ENCODE measurements around the gene AP2A2. TPM values are rescaled to one million over a fixed set of nuclear protein-coding genes. Genes with fewer than 3 reads are reported as not detected.
A peak's percentile ranks its signal among the peaks of the same experiment; 100 is the strongest.

The AP2A2 gene
- total RNA-seq, 1 experiment from 2014 or later: 36.1 TPM

- DNase-seq: no peak
- H3K27me3 ChIP-seq (ENCODE audit: control insufficient read depth, insufficient read depth, low read length): no peaks in the 10 kb centered on the region
- H3K36me3 ChIP-seq (replicated peaks; ENCODE audit: control insufficient read depth, insufficient read depth, low read length): peaks cover 27% of the 10 kb centered on the region
- H3K4me3 ChIP-seq (ENCODE audit: insufficient read depth, low read depth, low read length): no peak overlapping the region
These were observed 66.1 kb downstream of the AP2A2 start for GRCh38 chr11:991711-992307.

DNA sequence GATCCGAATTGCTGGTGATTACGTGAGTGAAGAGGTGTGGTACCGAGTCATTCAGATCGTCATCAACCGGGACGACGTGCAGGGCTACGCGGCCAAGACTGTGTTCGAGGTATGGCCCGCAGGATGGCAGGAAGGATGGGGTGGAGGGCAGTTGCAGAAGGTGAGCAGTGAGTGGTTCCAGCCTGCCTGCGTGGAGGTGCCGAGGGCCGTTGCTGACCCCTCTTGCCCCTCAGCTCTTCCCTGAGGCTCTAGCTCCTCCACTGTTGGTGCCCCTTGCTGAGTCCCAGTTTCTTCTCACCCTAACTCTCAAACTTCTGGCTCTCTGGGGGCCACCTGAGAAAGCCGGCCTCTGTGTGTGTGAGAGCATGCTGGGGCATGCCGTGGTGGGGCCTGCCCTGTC lies 66.9 kb downstream of the AP2A2 start:
- H3K36me3 ChIP-seq (replicated peaks; ENCODE audit: control insufficient read depth, insufficient read depth, low read length): peaks cover 24% of the 10 kb centered on the region
- no peak overlapping the region for H3K4me3 ChIP-seq (ENCODE audit: insufficient read depth, low read depth, low read length)
- H3K27me3 ChIP-seq (ENCODE audit: control insufficient read depth, insufficient read depth, low read length): no peaks in the 10 kb centered on the region

GRCh38 chr11:993632-994167 lies 68.0 kb downstream of the AP2A2 start:
- H3K36me3 ChIP-seq (replicated peaks; ENCODE audit: control insufficient read depth, insufficient read depth, low read length): peaks cover 19% of the 10 kb centered on the region
- no peak overlapping the region for H3K4me3 ChIP-seq (ENCODE audit: insufficient read depth, low read depth, low read length)
- DNase-seq: no peak
- H3K27me3 ChIP-seq (ENCODE audit: control insufficient read depth, insufficient read depth, low read length): no peaks in the 10 kb centered on the region

More for the DNA sequence above, 66.9 kb downstream of the AP2A2 start:
- DNase-seq: no peak

DNA sequence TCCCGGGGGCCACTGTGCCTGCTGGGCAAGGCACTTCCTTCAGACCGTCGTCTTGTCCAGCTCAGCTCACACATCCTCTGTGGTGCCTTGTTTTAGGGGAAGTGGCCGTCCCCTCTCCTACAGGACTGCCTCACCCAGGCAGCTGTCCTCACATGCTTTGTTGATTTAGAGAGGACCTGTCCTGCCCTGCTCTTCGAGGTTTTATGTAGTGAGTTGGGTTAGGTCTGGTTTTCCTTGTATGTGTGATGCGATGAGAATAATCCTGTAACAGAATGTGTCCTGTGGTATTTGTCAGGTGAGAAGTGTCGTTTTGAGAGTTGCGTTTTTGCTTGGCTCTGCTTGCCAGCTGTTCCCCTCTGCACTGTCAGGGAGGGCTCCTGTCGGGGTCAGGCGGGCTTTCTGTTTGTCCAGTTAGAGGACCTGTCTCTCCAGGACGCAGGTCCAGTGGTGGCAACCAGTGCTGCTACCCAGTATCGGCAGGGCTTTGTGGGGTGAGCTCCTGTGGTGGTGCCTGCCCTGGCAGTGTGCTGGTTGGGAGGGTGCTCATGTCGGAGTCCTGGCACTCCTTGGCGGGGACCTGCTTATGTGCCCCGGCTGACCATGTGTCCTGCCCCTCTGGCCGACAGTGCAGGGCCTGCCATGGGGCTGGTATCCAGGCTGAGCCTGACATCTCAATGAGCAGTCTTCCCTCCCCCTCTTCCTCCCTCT lies 69.5 kb downstream of the AP2A2 start:
- no peak overlapping the region for H3K4me3 ChIP-seq (ENCODE audit: insufficient read depth, low read depth, low read length)
- H3K27me3 ChIP-seq (ENCODE audit: control insufficient read depth, insufficient read depth, low read length): no peaks in the 10 kb centered on the region
- peaks cover 15% of the 10 kb centered on the region for H3K36me3 ChIP-seq (replicated peaks; ENCODE audit: control insufficient read depth, insufficient read depth, low read length)
- DNase-seq: no peak

DNA sequence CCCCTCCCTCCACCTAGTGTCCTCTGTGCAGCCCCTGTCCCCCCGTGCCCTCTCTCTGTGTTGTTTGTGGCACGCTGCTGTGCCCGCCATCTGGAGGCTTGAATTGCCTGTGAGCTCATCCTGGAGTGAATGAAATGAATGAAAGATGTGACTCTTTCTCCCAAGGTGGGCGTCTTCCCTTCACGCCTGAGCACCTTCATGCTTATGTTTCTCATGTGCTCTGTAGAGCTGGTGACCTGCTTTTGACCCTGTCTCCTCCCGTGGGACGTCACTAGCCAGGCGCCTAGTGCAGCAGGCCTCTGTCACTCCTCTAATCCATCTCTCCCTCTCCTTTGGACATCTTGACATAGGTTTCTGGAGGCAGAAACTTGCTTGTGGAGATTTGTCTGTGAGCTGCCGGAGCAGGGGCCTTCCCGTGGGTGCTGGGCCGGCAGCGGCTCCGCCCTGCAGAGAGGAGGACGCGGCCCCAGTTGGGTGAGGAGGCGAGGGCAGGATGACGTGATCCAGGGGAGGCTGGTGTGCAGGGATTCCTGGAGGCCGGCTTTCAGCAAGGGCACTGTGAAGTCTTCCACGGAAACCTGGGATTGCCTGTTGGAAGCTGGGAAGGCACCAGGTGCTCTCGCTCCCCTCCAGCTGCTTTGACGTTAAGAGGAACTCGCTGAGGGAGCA lies 70.2 kb downstream of the AP2A2 start:
- H3K4me3 ChIP-seq (ENCODE audit: insufficient read depth, low read depth, low read length): no peak overlapping the region
- peaks cover 19% of the 10 kb centered on the region for H3K36me3 ChIP-seq (replicated peaks; ENCODE audit: control insufficient read depth, insufficient read depth, low read length)
- DNase-seq: no peak

GRCh38 chr11:996681-997080 lies 71.0 kb downstream of the AP2A2 start:
- H3K27me3 ChIP-seq (ENCODE audit: control insufficient read depth, insufficient read depth, low read length): no peaks in the 10 kb centered on the region
- H3K36me3 ChIP-seq (replicated peaks; ENCODE audit: control insufficient read depth, insufficient read depth, low read length): peaks cover 19% of the 10 kb centered on the region
- no peak for DNase-seq
- H3K4me3 ChIP-seq (ENCODE audit: insufficient read depth, low read depth, low read length): no peak overlapping the region

More for the DNA sequence above, 70.2 kb downstream of the AP2A2 start:
- no peaks in the 10 kb centered on the region for H3K27me3 ChIP-seq (ENCODE audit: control insufficient read depth, insufficient read depth, low read length)

DNA sequence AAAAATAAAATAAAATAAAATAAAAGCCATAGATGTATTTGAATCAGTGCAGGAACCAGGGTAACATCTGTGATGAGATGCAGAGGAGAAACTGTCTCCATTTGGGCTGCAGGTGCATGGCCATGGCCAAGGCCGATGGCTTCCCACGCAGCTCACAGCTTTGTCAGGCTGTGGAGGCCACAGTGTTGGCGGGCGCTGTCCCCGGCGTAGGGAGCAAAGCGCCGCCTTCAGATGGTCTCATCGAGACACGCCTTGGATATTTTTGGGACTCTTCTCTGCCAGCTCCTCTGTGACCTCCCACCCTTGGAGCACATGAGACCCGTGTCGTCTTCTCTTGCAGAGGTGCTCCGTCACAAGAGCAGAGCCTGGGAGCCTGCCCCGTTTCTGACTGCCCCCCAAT lies 72.2 kb downstream of the AP2A2 start:
- no peak overlapping the region for H3K4me3 ChIP-seq (ENCODE audit: insufficient read depth, low read depth, low read length)
- H3K27me3 ChIP-seq (ENCODE audit: control insufficient read depth, insufficient read depth, low read length): no peaks in the 10 kb centered on the region
- H3K36me3 ChIP-seq (replicated peaks; ENCODE audit: control insufficient read depth, insufficient read depth, low read length): peaks cover 13% of the 10 kb centered on the region
- no peak for DNase-seq

DNA sequence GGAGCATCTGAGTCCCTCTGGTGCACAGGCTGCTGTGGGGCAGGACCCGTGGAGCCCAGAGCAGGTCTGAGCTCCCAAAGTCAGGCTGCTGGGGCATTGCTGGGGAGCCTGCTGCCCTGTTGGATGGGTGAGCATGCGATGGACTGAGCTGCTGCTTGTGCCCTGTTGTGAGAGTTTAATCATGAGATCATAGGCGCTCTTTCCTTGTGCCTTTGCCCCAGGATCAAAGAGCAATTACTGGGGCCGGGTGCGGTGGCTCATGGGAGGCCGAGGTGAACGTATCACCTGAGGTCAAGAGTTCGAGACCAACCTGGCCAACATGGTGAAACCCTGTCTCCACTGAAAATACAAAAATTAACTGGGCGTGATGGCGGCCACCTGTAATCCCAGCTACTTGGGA lies 73.3 kb downstream of the AP2A2 start:
- H3K36me3 ChIP-seq (replicated peaks; ENCODE audit: control insufficient read depth, insufficient read depth, low read length): peaks cover 14% of the 10 kb centered on the region
- no peak for DNase-seq
- H3K27me3 ChIP-seq (ENCODE audit: control insufficient read depth, insufficient read depth, low read length): no peaks in the 10 kb centered on the region
- H3K4me3 ChIP-seq (ENCODE audit: insufficient read depth, low read depth, low read length): no peak overlapping the region

DNA sequence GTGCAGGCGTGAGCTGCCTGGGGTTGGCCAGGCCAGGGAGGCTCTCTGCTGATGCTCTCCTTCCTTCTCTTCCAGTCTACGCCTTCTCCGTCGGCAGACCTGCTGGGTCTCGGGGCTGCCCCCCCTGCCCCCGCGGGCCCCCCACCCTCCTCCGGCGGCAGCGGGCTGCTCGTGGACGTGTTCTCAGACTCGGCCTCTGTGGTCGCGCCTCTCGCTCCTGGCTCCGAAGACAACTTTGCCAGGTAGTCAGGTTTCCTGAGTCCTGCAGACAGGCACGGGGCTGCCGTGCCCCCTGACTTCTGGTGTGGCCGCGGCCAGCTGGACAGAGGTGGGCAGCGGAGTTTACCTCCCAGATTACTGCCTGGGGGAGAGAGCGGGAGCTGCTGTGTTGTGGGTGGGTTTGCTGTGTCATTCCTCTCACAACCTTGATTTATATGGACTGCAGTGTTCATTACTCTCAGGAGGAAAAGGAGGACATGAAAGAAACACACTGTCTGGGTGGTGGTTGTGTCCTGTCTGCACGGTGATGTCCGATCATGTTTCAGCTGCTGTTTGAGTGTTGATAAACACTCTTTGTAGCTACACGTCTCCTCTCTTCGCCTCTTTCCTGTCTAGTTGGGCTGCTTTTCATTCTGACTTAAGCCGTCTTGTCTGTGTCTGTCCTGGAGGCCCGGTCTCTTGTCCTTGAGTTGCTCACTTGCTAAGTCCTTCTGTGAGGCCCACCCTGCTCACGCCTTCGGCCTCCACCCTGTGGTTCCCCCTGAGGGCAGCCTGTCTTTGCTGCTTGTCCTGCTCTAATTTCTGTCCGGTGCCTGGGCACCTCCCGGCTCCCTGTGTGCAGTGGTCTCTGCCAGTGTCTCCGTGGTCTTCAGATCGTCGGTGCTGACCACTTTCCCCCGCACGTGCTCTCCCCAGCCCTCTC lies 74.9 kb downstream of the AP2A2 start:
- Histone ChIP-seq H3K4me3 (ENCODE audit: insufficient read depth, low read depth, low read length) (no peak overlapping the region), H3K27me3 (ENCODE audit: control insufficient read depth, insufficient read depth, low read length) (no peaks in the 10 kb centered on the region), H3K36me3 (replicated peaks; ENCODE audit: control insufficient read depth, insufficient read depth, low read length) (peaks cover 12% of the 10 kb centered on the region)
- DNase-seq: no peak

DNA sequence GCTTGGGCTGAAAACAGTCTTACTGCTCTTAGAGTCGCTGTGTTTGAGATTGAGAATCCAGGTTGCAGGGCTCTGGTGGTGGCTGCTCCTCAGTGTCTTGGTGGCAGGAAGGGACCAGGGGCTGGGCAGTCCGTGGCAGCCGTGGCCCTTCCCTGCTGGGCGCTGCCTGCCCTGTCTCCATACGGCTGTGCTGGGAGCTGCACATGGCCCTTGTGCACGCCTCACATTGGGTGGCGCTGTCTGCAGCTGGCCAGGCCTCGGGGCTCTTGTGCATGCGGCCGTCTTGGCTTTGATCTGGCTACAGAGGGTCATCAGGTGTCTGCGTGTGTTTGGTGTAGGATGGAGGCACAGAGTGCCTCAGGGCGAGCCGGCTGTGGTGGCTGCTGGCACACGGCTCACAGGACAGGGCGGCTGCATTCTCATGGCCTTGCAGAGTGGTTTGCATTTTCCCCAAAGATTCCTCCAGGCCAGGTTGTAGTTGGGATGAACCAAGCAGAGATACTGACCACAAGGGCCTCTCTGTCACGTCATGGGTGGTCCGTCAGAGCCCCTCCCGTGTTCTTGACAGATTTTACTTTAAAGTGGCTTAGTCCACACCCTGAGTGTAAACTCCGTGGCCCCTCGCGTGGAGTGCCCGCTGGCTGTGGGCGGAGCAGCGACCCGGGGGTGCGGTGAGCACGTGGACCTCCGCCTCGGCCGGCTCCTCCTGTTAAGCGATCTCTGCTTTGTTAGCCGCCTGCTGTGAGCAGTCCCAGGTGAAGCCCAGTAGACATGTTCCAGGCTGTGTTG lies 76.1 kb downstream of the AP2A2 start:
- Histone ChIP-seq H3K36me3 (replicated peaks; ENCODE audit: control insufficient read depth, insufficient read depth, low read length) (peaks cover 11% of the 10 kb centered on the region), H3K27me3 (ENCODE audit: control insufficient read depth, insufficient read depth, low read length) (no peaks in the 10 kb centered on the region), H3K4me3 (ENCODE audit: insufficient read depth, low read depth, low read length) (no peak overlapping the region)
- DNase-seq: no peak

DNA sequence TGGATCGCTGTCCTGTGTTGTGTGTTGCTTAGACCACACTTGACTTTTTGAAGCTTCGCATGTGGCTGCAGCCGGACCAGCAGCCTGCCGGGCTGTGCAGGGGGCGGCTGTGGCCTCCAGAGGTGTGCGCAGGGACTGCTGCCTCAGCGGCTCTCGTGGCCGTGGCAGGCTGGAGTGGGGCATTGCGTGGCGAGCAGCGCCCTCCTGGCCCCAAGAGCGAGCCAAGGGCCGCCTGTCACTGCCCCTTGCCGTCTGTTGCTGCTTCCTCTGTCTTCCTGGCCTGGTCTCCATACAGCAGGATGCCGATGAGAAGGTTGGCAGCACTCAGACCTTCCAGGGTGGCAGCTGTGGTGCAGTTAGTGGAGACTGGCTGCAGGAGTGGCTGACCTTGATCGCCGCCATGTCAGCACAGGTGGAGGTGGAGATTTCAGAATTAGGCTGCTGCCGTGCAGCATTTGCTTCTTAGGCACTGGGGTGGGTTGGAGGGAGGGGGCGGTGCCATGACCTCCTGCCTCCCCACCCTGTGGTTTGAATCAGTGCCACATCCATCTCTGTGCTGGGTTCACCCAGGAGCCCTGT lies 76.8 kb downstream of the AP2A2 start:
- no peaks in the 10 kb centered on the region for H3K27me3 ChIP-seq (ENCODE audit: control insufficient read depth, insufficient read depth, low read length)
- H3K36me3 ChIP-seq (replicated peaks; ENCODE audit: control insufficient read depth, insufficient read depth, low read length): peaks cover 13% of the 10 kb centered on the region
- no peak overlapping the region for H3K4me3 ChIP-seq (ENCODE audit: insufficient read depth, low read depth, low read length)
- no peak for DNase-seq

DNA sequence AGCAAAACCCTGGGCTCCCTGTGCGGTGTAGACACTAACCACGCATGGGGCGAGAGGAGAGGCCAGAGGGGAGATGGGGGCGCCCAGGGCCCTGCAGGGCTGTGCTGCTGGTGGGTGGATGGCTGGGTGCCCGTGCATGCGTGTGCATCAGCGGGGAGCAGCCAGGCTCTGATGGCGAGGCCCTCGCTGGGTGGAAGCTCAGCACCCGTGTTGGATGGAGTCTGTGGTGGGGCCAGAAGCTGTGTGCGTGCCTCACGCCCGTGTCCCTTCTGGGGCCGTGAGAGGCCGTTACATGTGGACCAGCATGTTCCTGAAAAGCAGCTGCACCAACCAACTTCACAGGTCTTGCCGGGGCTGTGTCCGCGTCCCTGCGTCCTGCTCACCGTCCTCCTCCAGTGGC lies 77.5 kb downstream of the AP2A2 start:
- DNase-seq: no peak
- Histone ChIP-seq H3K4me3 (ENCODE audit: insufficient read depth, low read depth, low read length) (no peak overlapping the region), H3K36me3 (replicated peaks; ENCODE audit: control insufficient read depth, insufficient read depth, low read length) (peaks cover 13% of the 10 kb centered on the region), H3K27me3 (ENCODE audit: control insufficient read depth, insufficient read depth, low read length) (no peaks in the 10 kb centered on the region)

DNA sequence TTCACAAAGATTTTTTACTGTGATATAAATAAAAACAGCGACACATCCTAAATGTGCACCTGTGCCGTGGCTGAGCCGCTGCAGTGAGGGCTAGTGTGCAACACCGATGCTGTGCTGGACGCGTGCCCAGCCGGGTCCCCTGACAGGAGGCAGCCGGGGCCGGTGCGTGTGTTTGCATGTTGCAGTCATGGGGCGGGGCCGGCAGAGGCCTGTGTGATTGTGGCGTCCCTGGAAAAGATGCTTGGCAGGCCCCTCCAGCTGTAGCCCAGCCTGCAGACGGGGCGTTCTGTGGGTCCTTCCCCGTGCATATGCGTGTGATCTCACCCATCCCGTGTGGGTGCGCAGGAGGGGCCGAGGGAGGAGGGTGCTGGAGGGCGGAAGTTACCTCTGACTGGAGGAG lies 80.3 kb downstream of the AP2A2 start:
- Histone ChIP-seq H3K36me3 (replicated peaks; ENCODE audit: control insufficient read depth, insufficient read depth, low read length) (peaks cover 17% of the 10 kb centered on the region), H3K27me3 (ENCODE audit: control insufficient read depth, insufficient read depth, low read length) (no peaks in the 10 kb centered on the region)
- peak; percentile 61 for DNase-seq

More for the DNA sequence above, 80.3 kb downstream of the AP2A2 start:
- H3K4me3 ChIP-seq (ENCODE audit: insufficient read depth, low read depth, low read length): no peak overlapping the region

All from H7 (cell line).